ENCODE results near the gene SLC7A6. TPM values are rescaled to one million over a fixed set of nuclear protein-coding genes. Genes with fewer than 3 reads are reported as not detected.

SLC7A6 gene
- polyA plus RNA-seq (ENCODE audit: insufficient read length), result 8.3 TPM

DNA sequence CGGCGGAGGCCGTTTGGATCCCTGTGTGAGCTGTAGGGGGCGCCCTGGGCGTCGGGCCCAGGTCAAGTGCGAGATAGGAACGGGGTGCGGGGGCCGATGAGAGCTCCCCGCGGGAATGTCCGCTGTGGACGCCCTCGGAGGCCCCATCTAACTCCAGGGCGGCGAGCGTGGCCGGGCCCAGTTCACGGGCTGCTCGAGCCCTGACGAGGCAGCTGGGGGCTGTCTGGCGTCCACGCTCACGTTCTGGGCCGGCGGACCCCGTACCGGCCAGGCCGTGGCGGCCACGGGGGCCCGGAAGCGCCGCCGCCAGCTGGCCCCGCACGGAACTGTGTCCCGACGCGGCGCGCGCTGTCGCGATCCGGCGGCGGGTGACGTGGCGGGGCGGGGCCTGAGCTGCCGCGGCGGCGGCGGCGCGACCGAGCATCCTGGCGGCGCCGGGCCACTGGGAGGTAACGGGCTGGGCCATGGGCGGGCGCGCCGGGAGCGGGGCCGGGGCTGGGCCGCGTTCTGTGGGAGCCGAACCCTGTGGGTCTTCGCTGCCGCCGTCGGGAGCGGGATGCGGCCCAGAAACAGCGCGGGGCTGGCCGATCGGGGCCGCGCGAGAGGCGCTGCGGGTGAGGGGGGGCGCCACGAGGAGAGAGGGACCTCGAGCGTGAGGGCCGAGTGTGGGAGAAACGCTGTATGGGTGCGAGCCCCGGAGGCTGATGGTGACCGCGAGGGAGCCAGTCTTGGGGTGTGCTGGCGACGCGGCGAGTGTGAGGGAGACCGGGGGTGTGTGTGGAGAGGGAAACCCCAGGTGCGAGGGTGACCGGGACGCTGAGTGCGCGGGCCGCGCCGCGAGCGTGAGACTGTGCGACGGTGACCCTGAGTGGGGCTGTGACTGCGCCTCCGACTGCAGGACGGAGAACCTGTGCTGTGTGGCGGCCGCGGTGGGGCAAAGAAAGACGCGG lies at the start of gene SLC7A6:
SLC7A6 (plus strand) TSS at position 399 of the 950 bp plus-strand sequence. CDS start 10,201 bp downstream, outside the sequence.
- DNase-seq, result peak; percentile 68

DNA sequence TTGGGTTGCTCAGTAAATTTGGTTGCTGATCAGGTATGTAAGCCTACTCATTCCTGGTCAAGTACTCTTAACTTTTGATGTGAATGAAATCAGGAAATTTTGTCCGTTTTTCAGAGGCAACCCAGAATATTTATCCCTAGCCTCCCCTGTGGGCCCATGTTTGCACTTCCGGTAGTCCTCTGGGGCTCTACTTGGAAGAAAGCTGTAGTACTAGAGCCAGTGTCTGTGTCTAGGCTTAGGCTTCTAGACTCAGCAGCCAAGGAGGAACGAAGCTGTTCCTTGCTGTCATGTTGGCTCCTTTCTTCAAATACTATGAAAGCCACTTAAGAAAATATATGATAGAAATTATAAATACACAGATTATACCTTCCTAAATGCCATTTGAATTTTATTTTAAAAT lies 49.6 kb upstream of the SLC7A6 start:
- no peak for DNase-seq

DNA sequence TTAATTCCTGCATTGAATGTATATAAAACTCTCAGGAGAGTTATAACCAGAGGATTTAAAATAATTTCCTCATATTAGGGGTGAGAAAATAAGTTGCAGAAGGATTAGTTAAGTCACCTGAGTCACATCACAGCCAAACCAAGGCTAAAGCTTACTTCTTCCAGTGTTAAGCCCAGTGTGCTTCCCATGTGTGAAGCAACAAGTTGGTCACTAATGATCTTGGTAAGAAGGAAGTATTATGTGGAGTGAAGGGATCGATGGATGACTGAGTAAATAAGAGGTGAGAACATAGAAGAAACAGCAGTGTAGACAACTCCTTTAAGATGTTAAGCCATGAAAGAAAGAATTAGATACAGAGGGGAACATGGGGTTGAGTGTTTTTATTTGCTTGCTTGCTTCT lies 49.0 kb upstream of the SLC7A6 start:
- no peak for DNase-seq

DNA sequence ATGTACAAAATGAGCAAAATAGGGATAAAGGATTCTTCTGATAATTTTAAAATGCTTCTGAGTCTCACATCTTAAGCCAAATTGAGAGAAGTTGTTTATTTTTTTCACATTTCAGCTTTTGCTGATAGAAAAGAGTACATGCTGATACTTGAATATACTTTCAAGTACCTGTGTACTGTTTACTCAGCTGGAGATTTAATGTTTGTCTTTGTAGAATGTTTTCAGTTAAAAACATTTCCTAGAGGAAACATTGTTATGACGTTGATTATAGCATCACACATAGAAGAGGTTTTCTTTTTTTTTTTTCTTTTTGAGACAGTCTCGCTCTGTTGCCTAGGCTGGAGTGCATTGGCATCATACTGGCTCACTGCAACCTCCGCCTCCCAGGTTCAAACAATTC lies 48.1 kb upstream of the SLC7A6 start:
- no peak for DNase-seq

DNA sequence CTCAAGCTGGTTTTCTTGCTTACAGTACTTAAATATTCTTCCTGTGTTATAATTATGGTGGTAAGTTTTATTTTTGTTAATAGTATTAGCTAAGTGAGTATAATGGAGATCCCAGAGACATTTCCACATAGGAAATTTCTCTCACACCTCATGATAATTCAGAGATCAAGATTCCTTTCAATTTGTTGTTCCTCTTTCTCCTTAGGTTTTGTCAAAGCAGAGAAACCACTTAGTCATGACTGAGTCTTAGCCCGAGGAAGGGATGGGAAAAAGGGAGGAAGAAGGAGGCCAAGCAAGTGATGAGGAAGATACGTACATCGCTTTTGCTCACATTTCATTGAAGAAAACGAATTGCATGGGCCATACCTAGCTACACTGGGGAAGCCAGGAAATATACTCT lies 46.8 kb upstream of the SLC7A6 start:
- no peak for DNase-seq

DNA sequence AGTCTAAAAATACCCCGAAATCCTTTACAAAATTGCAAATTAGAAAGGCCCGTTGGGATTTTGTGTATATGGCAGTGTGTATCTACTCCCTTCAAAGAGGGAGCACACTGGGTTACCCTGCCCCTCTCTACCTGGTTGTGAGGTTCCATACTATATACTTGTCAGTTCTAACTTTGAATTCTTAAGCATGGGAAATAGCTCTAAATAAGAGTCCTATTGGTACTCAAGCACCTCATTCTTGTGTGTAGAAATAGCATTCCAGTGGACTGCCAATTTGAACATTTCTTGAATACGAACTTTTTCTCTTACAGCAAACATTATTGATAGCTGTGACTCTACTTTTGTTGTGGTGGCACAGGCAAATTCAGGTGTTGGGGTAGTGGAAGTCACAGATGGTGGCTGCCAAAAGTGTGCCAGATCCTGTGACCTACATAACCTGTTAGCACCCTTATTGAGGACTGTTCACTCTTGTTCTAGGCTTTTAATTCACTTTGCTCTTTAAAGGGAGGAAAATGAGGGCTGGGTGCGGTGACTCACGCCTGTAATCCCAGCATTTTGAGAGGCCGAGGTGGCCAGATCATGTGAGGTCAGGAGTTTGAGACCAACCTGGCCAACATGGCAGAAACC lies 44.5 kb upstream of the SLC7A6 start:
- DNase-seq, result no peak

DNA sequence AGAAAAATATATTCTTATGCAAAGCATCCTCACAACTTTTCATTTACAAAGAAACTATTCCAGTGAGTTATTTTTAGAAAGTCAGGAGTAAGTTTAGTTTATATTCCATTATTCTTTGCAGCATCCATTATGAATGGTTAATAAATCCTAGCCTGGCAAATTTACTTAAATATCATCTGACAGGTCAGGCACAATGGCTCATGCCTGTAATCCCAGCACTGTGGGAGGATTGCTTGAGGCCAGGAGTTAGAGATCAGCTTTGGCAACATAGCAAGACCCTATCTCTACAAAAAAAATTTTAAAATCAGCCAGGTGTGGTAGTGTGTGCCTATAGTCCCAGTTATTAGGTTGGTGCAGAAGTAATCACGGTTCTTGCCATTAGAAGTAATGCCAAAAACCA lies 41.3 kb upstream of the SLC7A6 start:
- DNase-seq, result no peak

DNA sequence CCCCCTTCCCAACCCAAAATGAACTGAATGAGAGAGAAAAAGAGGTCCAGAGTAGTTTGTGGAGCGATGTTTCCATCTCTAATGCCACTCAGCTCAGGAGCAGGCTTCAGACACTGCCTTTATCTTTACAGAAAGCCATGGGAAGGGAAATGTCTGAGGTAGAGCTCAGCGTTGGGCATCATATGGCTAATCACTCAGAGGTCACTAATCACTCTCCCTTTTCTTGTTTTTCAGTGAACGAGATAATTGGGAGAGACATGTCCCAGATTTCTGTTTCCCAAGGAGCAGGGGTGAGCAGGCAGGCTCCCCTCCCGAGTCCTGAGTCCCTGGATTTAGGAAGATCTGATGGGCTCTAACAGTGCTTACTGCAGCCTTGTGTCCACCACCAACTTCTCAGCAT lies 38.2 kb upstream of the SLC7A6 start:
- no peak for DNase-seq

DNA sequence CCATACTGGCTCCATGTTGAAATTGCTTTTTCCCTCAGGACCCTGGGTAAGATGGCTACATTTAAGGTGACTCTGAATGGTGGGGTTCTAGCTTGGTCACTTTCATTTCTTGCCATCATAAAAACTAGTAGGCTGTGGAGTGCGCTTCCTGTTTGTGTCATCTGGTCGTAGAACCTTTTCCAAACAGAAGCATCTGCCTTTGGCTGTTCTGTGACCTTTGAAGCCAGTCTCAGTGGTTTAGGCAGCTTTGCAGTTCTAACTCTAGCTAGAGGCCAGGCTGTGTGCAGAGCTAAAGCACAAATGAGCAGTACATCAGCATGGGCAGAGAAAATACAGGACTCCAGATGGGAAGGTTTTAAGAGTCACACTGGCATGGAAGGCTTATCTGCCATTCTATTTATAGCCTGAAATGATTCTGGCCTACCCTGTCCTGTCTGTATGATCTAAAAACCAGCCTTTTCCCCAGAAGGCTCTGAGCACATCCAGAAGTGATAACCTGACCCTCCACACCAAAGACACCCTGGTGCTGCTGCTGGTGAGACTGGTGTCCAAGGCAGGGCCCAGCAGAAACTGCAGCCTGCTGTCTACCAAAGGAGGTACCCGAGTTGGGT lies 37.0 kb upstream of the SLC7A6 start:
- no peak for DNase-seq

DNA sequence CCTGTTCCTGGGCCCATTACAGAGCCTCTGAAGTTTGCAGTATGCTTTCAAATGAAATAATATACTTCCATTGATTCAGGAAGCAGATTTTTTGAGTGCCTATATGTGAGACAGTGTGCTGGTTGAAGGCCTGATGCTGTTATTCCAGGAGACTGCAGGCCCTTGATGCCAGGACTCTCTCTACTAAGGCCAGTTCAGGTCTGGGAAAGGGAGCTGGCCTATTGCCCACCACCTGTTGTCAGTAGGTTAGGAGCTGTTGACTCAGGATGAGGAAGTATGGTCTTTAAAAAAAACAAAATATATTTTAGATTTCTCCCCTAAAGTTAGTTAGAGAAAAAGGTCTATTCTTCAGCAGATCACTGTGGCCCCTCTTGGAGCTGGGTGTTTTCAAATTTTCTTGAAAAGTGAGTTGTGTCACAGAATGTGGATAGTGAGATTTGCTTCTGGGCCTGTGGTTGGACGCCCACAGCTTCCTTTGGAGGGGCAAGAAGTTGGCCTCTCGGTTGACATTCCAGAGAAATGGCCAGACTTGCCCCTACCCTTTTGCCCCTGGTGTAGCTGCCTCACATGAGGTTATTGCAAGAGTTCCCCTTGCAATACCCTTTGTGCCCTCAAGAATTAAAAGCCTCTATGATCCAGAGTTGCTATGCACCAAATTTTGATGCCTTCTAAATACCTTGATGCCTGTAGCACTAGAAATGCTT lies 36.3 kb upstream of the SLC7A6 start:
- DNase-seq, result no peak

DNA sequence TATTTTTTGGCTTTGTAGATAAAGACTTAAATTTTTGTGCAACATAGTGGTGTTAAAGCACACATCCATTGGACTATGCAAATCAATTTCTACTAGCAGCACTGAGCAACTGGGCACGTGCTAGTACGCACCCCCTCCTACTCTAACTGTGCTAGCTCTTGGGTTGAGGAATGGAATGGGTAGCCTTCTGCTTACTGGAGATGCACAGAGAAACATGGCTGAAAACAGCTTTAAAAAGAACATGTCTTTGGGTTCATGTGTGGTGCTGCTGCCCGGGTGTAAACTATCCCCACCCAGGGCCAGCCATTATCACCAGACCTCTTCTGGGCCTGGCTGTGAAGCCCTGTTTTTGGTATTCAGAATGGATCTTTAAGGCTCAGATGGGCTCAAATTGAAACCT lies 35.7 kb upstream of the SLC7A6 start:
- no peak for DNase-seq

DNA sequence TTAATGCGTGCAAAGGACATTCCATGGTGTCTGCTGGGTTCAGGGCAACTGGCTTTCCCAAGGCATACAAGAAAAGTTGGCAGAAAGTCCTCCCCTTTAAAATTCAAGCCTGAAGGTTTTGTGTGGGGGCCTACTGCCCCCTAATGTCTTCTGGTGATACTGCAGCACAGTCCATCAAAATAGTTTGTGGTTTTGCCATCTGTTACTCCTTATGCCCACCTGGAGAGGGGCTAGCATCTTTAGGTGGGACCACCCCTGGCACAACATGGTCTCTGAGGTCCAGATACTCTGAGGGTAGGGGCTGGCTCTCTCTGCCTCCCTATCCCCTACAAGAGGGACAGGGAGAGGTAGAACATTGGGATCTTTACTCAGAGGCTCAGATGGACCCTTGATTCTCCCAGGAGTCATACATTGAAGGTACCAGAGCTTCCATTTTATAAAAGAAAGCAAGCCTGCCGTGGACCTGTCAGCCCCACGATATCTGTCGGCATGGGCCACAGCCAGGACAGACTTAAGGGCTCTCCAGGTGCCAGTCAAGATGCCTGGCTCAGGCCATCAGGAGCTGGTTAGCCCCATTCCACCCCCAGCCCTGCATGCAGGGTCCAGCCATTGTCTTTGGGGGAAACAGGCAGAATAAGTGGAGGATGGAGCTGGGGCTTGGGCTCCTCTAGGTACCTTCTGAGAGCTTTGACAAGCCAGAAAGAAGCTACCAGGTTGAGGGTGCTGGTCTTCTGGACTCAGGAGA lies 34.7 kb upstream of the SLC7A6 start:
- DNase-seq, result peak; percentile 66

DNA sequence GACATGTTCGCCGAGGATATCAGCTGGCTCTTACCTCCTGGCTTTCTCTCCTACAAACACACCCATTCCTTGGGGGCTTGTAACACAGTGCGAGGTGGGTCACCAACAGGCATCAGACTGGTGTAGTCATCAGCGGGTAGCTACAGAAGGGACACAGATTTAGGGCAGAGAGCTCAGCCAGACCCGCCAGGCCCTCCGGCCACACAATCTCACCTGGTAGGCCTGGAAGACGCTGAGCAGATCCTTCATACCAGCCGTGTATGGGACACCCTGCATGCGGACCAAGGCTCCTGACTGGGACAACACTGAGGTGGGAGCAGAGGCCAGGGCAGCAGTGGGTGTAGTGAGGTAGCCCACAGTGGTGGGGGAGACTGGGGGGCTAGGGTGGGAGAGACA lies 34.2 kb upstream of the SLC7A6 start:
- no peak for DNase-seq

DNA sequence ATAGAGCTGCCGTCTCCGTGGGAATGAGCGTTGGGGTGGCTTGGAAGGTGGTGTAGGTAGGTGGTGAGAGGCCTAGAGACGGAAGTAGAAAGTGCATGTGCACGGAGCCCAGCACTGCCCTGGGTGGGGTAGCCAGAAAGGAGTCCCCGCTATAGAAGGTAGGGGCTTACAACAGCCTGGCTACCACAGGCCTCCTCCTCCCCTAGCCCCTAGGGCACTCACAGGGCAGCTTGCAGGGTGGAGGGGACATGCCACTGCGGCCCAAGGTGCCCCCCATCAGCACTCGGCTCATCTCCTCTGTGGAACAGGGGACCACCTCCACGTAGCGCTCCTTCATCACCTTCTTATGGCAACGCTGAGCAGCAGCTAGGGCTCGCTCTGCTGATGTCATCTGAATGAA lies 33.4 kb upstream of the SLC7A6 start:
- no peak for DNase-seq

DNA sequence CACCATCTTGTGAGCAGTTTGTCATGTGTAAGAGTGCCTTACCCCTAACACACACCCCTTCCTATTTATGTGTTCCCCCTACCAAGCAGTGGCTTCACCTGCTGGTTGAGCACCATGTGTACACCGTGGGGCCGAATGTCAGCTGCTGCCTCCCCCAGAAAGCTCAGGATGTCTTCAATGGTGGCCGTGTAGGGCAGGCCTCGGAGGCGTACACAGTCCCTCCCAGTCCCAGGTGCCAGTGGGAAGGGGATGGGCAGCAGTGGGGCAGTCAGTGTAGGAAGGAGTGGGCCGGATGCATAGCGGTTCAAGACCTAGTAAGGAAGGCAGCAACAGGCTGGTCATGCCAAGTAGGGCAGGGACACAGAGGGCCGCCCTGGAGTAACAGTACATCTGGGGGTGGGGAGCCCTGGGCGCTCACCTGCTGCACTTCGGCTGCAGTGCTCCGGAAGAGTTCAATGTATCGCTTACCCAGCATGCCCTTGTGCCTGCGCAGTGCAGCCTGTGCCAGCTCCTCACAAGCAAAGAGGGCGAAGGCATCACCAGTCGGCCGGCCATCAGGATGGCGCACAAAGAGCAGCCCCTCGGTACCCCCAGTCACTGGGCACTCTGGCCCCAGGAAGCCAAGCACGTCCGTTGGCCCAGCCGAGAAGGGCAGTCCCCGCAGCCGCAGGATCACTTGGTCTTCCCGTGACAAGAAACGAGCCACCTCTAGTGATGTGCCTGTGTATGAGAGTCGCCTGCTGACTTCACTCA lies 32.8 kb upstream of the SLC7A6 start:
- no peak for DNase-seq

DNA sequence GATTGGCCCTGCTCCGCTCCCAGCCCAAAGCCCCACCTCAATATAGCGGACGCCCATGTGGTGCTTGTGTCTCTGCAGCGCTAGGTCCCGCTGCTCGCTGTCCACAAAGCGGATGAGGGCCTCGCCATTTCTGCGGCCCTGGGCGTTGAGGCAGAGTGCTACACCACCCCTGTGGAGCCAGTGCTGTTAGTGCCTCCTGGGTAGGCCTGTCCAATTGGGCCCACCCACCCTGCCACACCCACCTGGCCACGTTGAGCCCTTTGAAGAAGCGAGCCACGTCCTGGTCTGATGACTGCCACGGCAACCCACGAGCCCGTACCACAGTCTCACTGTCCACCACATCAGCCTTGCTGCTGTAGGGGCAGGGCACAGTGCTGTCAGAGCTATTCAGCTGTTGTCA lies 32.0 kb upstream of the SLC7A6 start:
- DNase-seq, result no peak

DNA sequence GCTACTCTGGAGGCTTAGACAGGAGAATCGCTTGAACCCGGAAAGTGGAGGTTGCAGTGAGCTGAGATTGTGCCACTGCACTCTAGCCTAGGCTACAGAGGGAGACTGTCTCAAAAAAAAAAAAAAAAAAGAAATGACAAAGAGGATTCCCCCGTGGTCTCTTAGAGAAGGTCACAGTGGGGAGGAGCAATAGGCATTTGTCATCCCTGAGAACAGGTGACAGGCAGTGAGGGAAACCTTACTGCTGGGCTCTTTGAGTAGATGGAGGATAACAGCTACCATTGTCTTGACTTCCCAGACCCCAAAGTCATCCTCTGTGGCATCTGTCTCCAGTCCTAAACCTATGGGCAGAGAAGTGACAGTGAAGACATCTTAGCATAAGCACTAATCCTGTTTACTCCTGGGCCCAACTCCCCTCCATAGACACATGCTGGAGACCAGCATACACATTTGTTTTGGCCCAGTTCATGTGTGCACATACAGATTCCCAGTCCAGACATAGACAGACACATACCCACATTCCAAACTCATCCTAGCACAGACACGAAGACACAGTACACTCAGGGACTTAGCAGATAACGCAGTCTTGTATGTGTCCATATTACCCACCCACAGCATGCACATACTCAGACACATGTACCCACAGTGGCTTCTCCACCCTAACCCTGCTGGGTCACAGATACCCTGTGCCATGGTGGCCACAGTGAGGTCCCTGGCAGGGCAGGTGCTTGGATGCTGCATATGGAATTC lies 31.1 kb upstream of the SLC7A6 start:
- DNase-seq, result no peak

DNA sequence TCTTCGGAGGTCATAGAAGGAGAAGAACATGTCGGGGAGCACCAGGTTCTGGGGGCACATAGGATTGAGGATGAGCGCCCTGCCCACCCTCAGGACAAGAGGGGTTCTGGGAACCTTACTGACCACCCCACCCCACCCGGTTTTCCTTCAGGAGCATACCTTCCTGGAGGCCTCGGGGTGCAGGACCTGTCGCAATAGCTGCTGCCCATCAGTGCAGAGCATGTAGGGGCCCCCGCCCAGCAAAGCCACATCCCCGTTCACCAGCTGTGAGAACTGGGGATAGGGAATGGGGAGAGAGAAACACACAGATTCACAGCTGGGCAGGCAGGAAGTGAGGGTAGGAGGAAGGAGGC lies 30.5 kb upstream of the SLC7A6 start:
- DNase-seq, result no peak

DNA sequence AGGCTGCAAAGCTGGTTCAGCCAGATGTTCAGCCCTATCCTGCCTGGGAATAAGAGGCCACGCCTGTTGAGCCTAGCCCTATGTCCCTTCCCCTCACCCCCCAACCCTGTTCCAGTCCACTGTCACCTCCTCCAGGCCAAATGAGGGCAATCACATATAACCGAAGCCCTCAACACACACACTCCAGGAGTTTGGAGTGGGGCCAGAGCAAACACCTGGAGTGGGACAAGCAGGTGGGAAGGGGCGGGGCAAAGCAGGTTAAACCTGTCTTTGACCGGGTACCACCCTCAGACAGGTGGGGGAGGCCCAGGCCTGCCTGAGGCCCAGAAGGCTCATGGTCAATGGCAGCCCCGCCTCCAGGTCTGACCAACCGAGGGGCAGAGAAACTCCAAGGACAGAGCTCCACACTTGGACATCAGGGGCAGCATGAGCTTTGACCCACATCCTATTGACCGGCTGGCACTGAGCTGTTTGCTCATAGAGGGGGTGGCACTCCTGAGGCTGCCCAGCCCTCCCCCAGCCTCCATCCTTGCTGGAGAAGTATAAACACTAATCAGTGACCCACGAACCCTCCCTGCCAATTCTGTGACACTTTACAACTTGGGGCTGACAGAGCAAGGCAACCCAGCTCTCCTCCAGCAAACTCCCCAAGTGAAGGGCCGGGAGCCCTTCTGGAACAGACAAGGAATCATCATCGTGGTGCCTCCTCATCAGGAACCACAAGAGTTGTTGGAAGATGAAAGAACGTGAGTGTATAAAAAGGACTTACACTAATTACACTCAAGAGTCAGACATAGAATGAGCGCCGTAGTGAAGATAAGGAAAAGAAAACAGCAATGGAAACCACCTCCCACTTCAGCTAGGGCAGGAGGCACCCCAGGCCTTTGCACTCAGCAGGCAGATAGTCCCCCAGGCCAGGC lies 29.9 kb upstream of the SLC7A6 start:
- DNase-seq, result no peak
